GM23338 (cell line): ENCODE data around the gene ZFYVE28. TPM values are rescaled to one million over a fixed set of nuclear protein-coding genes. Genes with fewer than 3 reads are reported as not detected.
A peak's percentile ranks its signal among the peaks of the same experiment; 100 is the strongest.
"Not testable (repeated sequence)": the region's sequence is repeated elsewhere in the genome, so short reads cannot be mapped to it uniquely, and the experiment has no call there.

Experiments
- ATAC-seq: fragments of 200-7000 bp; cut with Tn5 transposase; 3 replicates; pipeline ENCODE4 v1.9.1; 2020
- DNase-seq: peaks from one replicate; pipeline ENCODE4 v3.0.0-alpha.2; 2015; ENCODE audit warnings: low spot score
- H2AFZ ChIP-seq: fragments of 200-600 bp; sonication (generic); 2 replicates; pipeline ENCODE4 v1.8.0; 2016; ENCODE audit warnings: antibody characterized with exemption, mild to moderate bottlenecking, moderate library complexity
- H3F3A ChIP-seq: fragments of 200-600 bp; sonication (generic); replicated peaks from 2 replicates; pipeline ENCODE4 v1.8.0; 2017; ENCODE audit warnings: antibody characterized with exemption, mixed run types, low read depth
- H3K27ac ChIP-seq: fragments of 200-600 bp; sonication (generic); 2 replicates; pipeline ENCODE4 v1.6.1; 2016; ENCODE audit warnings: low read depth
- H3K27me3 ChIP-seq: fragments of 200-600 bp; sonication (generic); 2 replicates; pipeline ENCODE4 v1.8.0; 2016; ENCODE audit warnings: mild to moderate bottlenecking, mixed run types, moderate library complexity; ENCODE audit not compliant: insufficient read depth
- H3K36me3 ChIP-seq: fragments of 200-600 bp; sonication (generic); 2 replicates; pipeline ENCODE4 v1.8.0; 2016; ENCODE audit warnings: mild to moderate bottlenecking; ENCODE audit not compliant: insufficient read depth
- H3K4me1 ChIP-seq: fragments of 200-600 bp; sonication (generic); 2 replicates; pipeline ENCODE4 v1.8.0; 2016; ENCODE audit warnings: mild to moderate bottlenecking, moderate library complexity; ENCODE audit not compliant: insufficient read depth
- H3K4me2 ChIP-seq: fragments of 200-600 bp; sonication (generic); 2 replicates; pipeline ENCODE4 v1.7.1; 2017; ENCODE audit warnings: mixed run types
- H3K4me3 ChIP-seq: fragments of 200-600 bp; sonication (generic); 2 replicates; pipeline ENCODE4 v1.6.1; 2016; ENCODE audit warnings: mixed run types
- H3K79me2 ChIP-seq: fragments of 200-600 bp; sonication (generic); replicated peaks from 2 replicates; pipeline ENCODE4 v1.8.0; 2017; ENCODE audit warnings: mild to moderate bottlenecking; ENCODE audit not compliant: insufficient read depth
- H3K9me2 ChIP-seq: fragments of 200-600 bp; sonication (generic); 2 replicates; pipeline ENCODE4 v1.8.0; 2017; ENCODE audit not compliant: insufficient read depth
- H4K20me1 ChIP-seq: fragments of 200-600 bp; sonication (generic); replicated peaks from 2 replicates; pipeline ENCODE4 v1.8.0; 2017; ENCODE audit warnings: mild to moderate bottlenecking; ENCODE audit not compliant: insufficient read depth
- H3K27ac Mint-ChIP-seq: 2 replicates; pipeline ENCODE4 v1.8.0; 2020; ENCODE audit warnings: inconsistent platforms, mild to moderate bottlenecking, moderate library complexity, mixed read lengths
- H3K27me3 Mint-ChIP-seq: 3 replicates; pipeline ENCODE4 v1.8.0; 2022; ENCODE audit warnings: low read depth, mild to moderate bottlenecking, moderate library complexity, mixed read lengths, inconsistent platforms; ENCODE audit not compliant: insufficient read depth, poor library complexity
- H3K36me3 Mint-ChIP-seq: 3 replicates; pipeline ENCODE4 v1.8.0; 2021; ENCODE audit warnings: low read depth, mild to moderate bottlenecking, inconsistent platforms, moderate library complexity, mixed read lengths
- H3K4me1 Mint-ChIP-seq: 3 replicates; pipeline ENCODE4 v1.8.0; 2020; ENCODE audit warnings: mild to moderate bottlenecking, inconsistent platforms, mixed read lengths
- H3K4me3 Mint-ChIP-seq: 3 replicates; pipeline ENCODE4 v1.8.0; 2021; ENCODE audit warnings: moderate library complexity, mild to moderate bottlenecking, inconsistent platforms, mixed read lengths
- H3K9me3 Mint-ChIP-seq: 3 replicates; pipeline ENCODE4 v1.8.0; 2020; ENCODE audit warnings: moderate library complexity, mild to moderate bottlenecking, inconsistent platforms, mixed read lengths
- EZH2 ChIP-seq: fragments of 200-600 bp; sonication (generic); IDR thresholded peaks from one replicate; pipeline ENCODE4 v1.8.0; 2017; ENCODE audit warnings: antibody characterized with exemption, mild to moderate bottlenecking, low read depth; ENCODE audit not compliant: unreplicated experiment
- NANOG ChIP-seq: IDR thresholded peaks from 2 replicates; pipeline ENCODE4 v1.6.1; 2016; ENCODE audit warnings: antibody characterized with exemption, borderline replicate concordance
- POLR2AphosphoS5 ChIP-seq: IDR thresholded peaks from 2 replicates; pipeline ENCODE4 v1.6.1; 2016; ENCODE audit warnings: antibody characterized with exemption, low read depth
- STAT1 ChIP-seq: IDR thresholded peaks from one replicate; pipeline ENCODE4 v1.6.1; 2016; ENCODE audit warnings: antibody characterized with exemption; ENCODE audit not compliant: unreplicated experiment
- ZNF462 ChIP-seq: fragments of 250-450 bp; sonication (Bioruptor Pico); IDR thresholded peaks from 2 replicates; pipeline ENCODE4 v1.5.0; 2020; ENCODE audit warnings: mild to moderate bottlenecking, moderate library complexity
- polyA plus RNA-seq: library from polyadenylated mRNA; unstranded; fragments of >200 nt; fragmentation: Nextera tagmentation; extraction: Ambion mirVana; gene quantifications from 2 replicates; pipeline ENCODE4 v1.2.1, GENCODE V29; 2016
- total RNA-seq: library from RNA; depleted of rRNA; stranded (reverse); fragments of >200 nt; shearing (Covaris generic); gene quantifications from 2 replicates; pipeline ENCODE4 v1.2.3, GENCODE V29; 2014

Gene ZFYVE28
- total and polyA plus RNA-seq, 2 experiments from 2014 or later, result 2.6 to 4.6 TPM

- TF ChIP-seq ZNF462 (CRISPR knock-in tag) (no peak), EZH2 (no peak), STAT1 (no peak)
Observed at GRCh38 chr4:2222838-2223237, 195.6 kb downstream of the ZFYVE28 start (continued).

- H3K27me3 Mint-ChIP-seq, H3K36me3 Mint-ChIP-seq, H3K9me3 Mint-ChIP-seq, H3K4me3 ChIP-seq, H2AFZ ChIP-seq, H4K20me1 ChIP-seq, H3K9me2 ChIP-seq, H3K27me3 ChIP-seq, H3K4me2 ChIP-seq, H3F3A ChIP-seq, H3K36me3 ChIP-seq, H3K79me2 ChIP-seq: not testable (repeated sequence)
- Histone ChIP-seq H3K27ac (peak overlapping the region; percentile 85), H3K4me1 (peaks cover 28% of the 10 kb centered on the region)
- Mint-ChIP-seq H3K4me1 (peaks cover 47% of the 10 kb centered on the region), H3K27ac (peak overlapping the region; percentile 89), H3K4me3 (peak overlapping the region; percentile 56)
- 0 out of 2 replicates have a peak, but pooled peaks have one; percentile 6 for TF ChIP-seq POLR2AphosphoS5
- peak; percentile 90 for TF ChIP-seq ZNF462 (CRISPR knock-in tag)
- peak; percentile 62; the same call in 1 of the 2 replicates for TF ChIP-seq NANOG
- ATAC-seq (peak; percentile 68), DNase-seq (peak; percentile 88)
Observed at GRCh38 chr4:2221378-2221777, 197.1 kb downstream of the ZFYVE28 start.
